ENCODE data around the gene RSBN1L.

- no peak for TF ChIP-seq SP1 (IDR thresholded peaks at IDR 0.05)
- no peak for TF ChIP-seq BHLHE40 (IDR thresholded peaks at IDR 0.05; ENCODE audit: borderline replicate concordance)
- no peak for TF ChIP-seq ARNT (IDR thresholded peaks at IDR 0.05)
- no peak for TF ChIP-seq ZNF384 (IDR thresholded peaks at IDR 0.05)
- no peak for TF ChIP-seq ELF4 (IDR thresholded peaks at IDR 0.05)
- TF ChIP-seq TARDBP (IDR thresholded peaks at IDR 0.05), result no peak
- TF ChIP-seq NFRKB (IDR thresholded peaks at IDR 0.05), result no peak
- TF ChIP-seq SUZ12 (IDR thresholded peaks at IDR 0.05), result no peak
Measured at GRCh38 chr7:77830649-77831355, 134.5 kb downstream of the RSBN1L start.

Measured in HEK293T (cell line).